ENCODE measurements around the gene CBX8. TPM values are rescaled to one million over a fixed set of nuclear protein-coding genes. Genes with fewer than 3 reads are reported as not detected.

CBX8 gene
- total RNA-seq, 1 experiment from 2014 or later: 36.6 TPM

DNA sequence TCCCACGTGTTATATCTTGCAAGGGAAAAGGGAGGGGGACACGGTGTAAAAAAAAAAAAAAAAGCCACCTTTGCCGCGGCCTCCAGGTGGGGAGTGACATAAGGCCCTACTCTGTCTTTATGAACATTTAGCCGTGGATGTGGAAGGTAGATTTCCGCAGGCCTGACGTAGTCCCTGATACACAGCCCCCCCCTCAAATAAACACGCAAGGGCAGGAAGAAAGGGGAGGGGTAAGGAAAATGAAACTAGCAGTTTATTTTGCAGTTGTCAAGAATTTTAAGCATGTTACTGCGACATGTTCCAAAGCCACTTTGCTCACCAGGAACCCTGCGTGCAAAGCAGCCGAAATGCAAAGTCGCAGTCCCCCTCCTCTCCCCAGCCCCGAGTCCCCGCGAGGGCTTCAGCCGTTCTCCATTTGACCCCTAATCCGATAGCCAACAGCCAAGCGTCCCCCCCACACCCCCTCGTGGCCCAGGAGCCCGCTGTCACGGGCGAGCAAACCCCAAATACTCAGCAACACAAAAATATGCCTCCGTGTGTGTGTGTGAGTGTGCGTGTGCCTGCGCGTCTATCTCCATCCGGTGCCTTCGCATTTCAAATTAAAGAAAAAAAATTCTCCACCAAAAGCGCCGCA is 41.1 kb upstream of the CBX8 start:
- Mint-ChIP-seq H3K9me3 (ENCODE audit: unreplicated experiment) (no peaks in the 10 kb centered on the region), H3K27me3 (ENCODE audit: insufficient read depth, unreplicated experiment) (no peaks in the 10 kb centered on the region), H3K4me3 (ENCODE audit: unreplicated experiment) (peak overlapping the region; percentile 80), H3K27ac (ENCODE audit: unreplicated experiment) (peak overlapping the region; percentile 80), H3K4me1 (ENCODE audit: low read depth, unreplicated experiment) (peaks cover 5% of the 10 kb centered on the region), H3K36me3 (ENCODE audit: insufficient read depth, unreplicated experiment) (peaks cover 75% of the 10 kb centered on the region)
- POLR2A ChIA-PET: interaction anchor here (0.5 to 7.6 kb wide), 7 partner anchors 19 to 156 kb away, joined by 3 to 174 read pairs (median 12); partner anchors contain the start of gene CBX8
- Histone ChIP-seq H3K27me3 (replicated peaks; ENCODE audit: control insufficient read depth, insufficient read depth, low read length) (no peaks in the 10 kb centered on the region), H3K9me3 (no peaks in the 10 kb centered on the region), H3K36me3 (ENCODE audit: control insufficient read depth, insufficient read depth, low read length) (peaks cover 5% of the 10 kb centered on the region), H3K4me1 (peaks cover 46% of the 10 kb centered on the region), H3K4me3 (ENCODE audit: low read depth, low read length) (peak overlapping the region; percentile 77)
- intact Hi-C loops (cut with micrococcal nuclease; ENCODE audit: unreplicated experiment): loop anchor here (5.0 kb wide), 1 partner anchor 36 kb away; no protein-coding TSS in a partner anchor
- TF ChIP-seq, protein P1, sequence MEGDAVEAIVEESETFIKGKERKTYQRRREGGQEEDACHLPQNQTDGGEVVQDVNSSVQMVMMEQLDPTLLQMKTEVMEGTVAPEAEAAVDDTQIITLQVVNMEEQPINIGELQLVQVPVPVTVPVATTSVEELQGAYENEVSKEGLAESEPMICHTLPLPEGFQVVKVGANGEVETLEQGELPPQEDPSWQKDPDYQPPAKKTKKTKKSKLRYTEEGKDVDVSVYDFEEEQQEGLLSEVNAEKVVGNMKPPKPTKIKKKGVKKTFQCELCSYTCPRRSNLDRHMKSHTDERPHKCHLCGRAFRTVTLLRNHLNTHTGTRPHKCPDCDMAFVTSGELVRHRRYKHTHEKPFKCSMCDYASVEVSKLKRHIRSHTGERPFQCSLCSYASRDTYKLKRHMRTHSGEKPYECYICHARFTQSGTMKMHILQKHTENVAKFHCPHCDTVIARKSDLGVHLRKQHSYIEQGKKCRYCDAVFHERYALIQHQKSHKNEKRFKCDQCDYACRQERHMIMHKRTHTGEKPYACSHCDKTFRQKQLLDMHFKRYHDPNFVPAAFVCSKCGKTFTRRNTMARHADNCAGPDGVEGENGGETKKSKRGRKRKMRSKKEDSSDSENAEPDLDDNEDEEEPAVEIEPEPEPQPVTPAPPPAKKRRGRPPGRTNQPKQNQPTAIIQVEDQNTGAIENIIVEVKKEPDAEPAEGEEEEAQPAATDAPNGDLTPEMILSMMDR (IDR thresholded peaks at IDR 0.05; ENCODE audit: insufficient read depth in 1 of 2, low read depth in 1 of 2, low read length in 1 of 2, severe bottlenecking in 1 of 2, unreplicated experiment in 1 of 2): no peak
- CTCF ChIA-PET: interaction anchor here (1.5 to 2.6 kb wide), 2 partner anchors 96 to 132 kb away, joined by 6 to 12 read pairs; no protein-coding TSS in a partner anchor
- DNase-seq: no peak
- TSS peak; percentile 26 for BruUV-seq (replicated peaks)

DNA sequence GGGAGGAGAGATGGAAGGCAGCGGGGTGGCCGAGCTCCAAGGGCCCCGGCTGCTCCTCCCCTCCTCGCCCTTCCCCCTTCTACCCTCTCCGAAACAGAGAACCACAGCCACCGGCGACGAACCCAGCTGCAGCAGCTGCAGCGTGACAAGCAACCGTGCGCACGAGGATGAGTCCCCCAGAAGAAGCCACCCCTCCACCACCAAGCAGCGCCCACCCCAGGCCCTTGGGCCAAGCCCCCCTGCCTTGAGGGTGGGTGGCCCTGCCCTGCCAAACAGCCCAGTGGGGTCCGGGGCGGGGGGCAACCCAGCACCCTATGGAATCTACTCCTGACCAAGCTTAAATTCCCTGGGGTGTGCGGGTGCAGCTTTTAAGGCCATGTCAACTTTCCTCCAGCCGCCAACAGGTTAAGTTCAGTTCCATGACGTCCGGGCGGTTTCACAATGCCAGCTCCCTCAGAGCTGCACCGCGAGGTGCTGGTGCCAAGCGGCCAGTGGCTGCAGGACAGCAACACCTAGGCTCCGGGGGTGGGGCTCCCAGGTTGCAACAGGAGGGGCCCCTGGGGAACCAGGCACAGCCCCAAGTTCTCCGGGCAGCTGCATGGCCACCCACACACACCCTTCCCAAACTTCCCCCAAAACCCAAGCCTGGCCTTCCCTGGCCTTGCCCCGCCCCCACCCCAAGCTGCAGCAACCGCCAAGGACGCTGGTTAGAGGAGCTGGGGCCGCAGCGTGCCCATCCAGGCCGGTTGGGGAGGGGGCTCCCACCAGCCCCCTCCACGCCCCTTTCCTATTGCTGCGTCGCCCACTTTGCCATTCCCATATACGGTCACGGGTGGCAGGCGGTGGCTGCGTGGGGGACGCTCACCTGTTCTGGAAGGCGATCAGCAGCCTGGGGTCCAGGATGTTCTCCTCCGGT is 40.4 kb upstream of the CBX8 start:
- H3K9me3 ChIP-seq: no peaks in the 10 kb centered on the region
- H3K4me3 Mint-ChIP-seq (ENCODE audit: unreplicated experiment): peak overlapping the region; percentile 80
- CTCF ChIA-PET: interaction anchor here (0.6 to 1.5 kb wide), 2 partner anchors 66 to 95 kb away, joined by 6 read pairs; no protein-coding TSS in a partner anchor
- H3K4me1 Mint-ChIP-seq (ENCODE audit: low read depth, unreplicated experiment): peaks cover 7% of the 10 kb centered on the region
- H3K27ac Mint-ChIP-seq (ENCODE audit: unreplicated experiment): peak overlapping the region; percentile 89
- H3K4me1 ChIP-seq: peaks cover 38% of the 10 kb centered on the region
- H3K27me3 Mint-ChIP-seq (ENCODE audit: insufficient read depth, unreplicated experiment): no peaks in the 10 kb centered on the region
- H3K4me3 ChIP-seq (ENCODE audit: low read depth, low read length): peak overlapping the region; percentile 77
- DNase-seq: peak in 1 of 2 experiments; percentile 62
- peaks cover 5% of the 10 kb centered on the region for H3K36me3 ChIP-seq (ENCODE audit: control insufficient read depth, insufficient read depth, low read length)
- POLR2A ChIA-PET: interaction anchor here (0.5 to 1.8 kb wide), 4 partner anchors 63 to 156 kb away, joined by 3 to 5 read pairs (median 4); no protein-coding TSS in a partner anchor
- no peaks in the 10 kb centered on the region for H3K27me3 ChIP-seq (replicated peaks; ENCODE audit: control insufficient read depth, insufficient read depth, low read length)
- no TSS peak for BruUV-seq (replicated peaks)
- TF ChIP-seq, protein P1 (IDR thresholded peaks at IDR 0.05; ENCODE audit: insufficient read depth in 1 of 2, low read depth in 1 of 2, low read length in 1 of 2, severe bottlenecking in 1 of 2, unreplicated experiment in 1 of 2): no peak
- intact Hi-C loops (cut with micrococcal nuclease; ENCODE audit: unreplicated experiment): loop anchor here (5.0 kb wide), 1 partner anchor 35 kb away; no protein-coding TSS in a partner anchor
- H3K9me3 Mint-ChIP-seq (ENCODE audit: unreplicated experiment): no peaks in the 10 kb centered on the region
- peaks cover 80% of the 10 kb centered on the region for H3K36me3 Mint-ChIP-seq (ENCODE audit: insufficient read depth, unreplicated experiment)

DNA sequence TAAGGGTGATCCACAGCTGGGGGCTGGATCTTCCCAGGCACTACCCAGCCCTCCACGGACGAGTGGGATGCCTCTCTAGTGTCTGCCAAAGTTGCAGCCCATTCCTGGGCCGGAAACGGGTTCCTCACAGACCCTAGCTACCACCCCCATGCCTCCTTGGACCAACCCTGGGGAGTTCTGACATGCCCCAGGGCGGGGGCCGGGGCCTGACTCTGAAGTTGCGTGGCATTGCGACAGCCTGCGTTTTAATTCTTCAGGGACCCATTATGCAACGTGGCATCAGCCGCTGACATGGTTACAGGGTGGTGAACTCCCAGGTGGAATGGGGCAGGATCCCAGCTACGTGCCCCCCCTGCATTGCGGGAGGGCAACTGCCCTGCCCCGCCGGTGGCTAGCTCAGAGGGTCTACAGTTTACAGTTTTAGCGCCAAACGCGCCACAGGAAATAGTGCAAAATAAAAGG is 39.7 kb upstream of the CBX8 start:
- no peaks in the 10 kb centered on the region for H3K9me3 Mint-ChIP-seq (ENCODE audit: unreplicated experiment)
- no peaks in the 10 kb centered on the region for H3K27me3 Mint-ChIP-seq (ENCODE audit: insufficient read depth, unreplicated experiment)
- POLR2A ChIA-PET: interaction anchor here (0.5 to 1.8 kb wide), 3 partner anchors 17 to 79 kb away, joined by 3 to 5 read pairs (median 5); no protein-coding TSS in a partner anchor
- no TSS peak for BruUV-seq (replicated peaks)
- Histone ChIP-seq H3K9me3 (no peaks in the 10 kb centered on the region), H3K4me1 (peaks cover 31% of the 10 kb centered on the region), H3K4me3 (ENCODE audit: low read depth, low read length) (no peak overlapping the region), H3K27me3 (replicated peaks; ENCODE audit: control insufficient read depth, insufficient read depth, low read length) (no peaks in the 10 kb centered on the region), H3K36me3 (ENCODE audit: control insufficient read depth, insufficient read depth, low read length) (peaks cover 5% of the 10 kb centered on the region)
- peak overlapping the region; percentile 80 for H3K4me3 Mint-ChIP-seq (ENCODE audit: unreplicated experiment)
- H3K4me1 Mint-ChIP-seq (ENCODE audit: low read depth, unreplicated experiment): peaks cover 7% of the 10 kb centered on the region
- TF ChIP-seq, protein P1 (IDR thresholded peaks at IDR 0.05; ENCODE audit: insufficient read depth in 1 of 2, low read depth in 1 of 2, low read length in 1 of 2, severe bottlenecking in 1 of 2, unreplicated experiment in 1 of 2): no peak
- DNase-seq: peak in 1 of 2 experiments; percentile 40
- intact Hi-C loops (cut with micrococcal nuclease; ENCODE audit: unreplicated experiment): loop anchor here (5.0 kb wide), 1 partner anchor 34 kb away; no protein-coding TSS in a partner anchor
- CTCF ChIA-PET: interaction anchor here (1.5 to 1.6 kb wide), 2 partner anchors 26 to 94 kb away, joined by 6 to 7 read pairs; no protein-coding TSS in a partner anchor
- peaks cover 87% of the 10 kb centered on the region for H3K36me3 Mint-ChIP-seq (ENCODE audit: insufficient read depth, unreplicated experiment)
- peak overlapping the region; percentile 89 for H3K27ac Mint-ChIP-seq (ENCODE audit: unreplicated experiment)

All from Caco-2 (cell line).